Sigmoid colon (tissue), 4 donors: Measurements from ENCODE around the gene ZNF180.

Experiments used
- CTCF ChIP-seq, 4 experiments: fragments of 450-650 bp in 3 of 4; fragments of 200-600 bp in 1 of 4; IDR thresholded peaks; one replicate each; pipeline ENCODE4 v1.5.1; 2016 to 2019; ENCODE audit warnings: antibody characterized with exemption in 4 of 4, mild to moderate bottlenecking in 3 of 4, moderate library complexity in 2 of 4
- EP300 ChIP-seq, 4 donors: sonication (generic); formaldehyde crosslinking; IDR thresholded peaks; one replicate each; pipeline ENCODE4 v1.6.1; 2017; ENCODE audit warnings: antibody characterized with exemption in 4 of 4

- TF ChIP-seq CTCF (IDR thresholded peaks at IDR 0.05): no peak
- no peak for TF ChIP-seq EP300 (IDR thresholded peaks at IDR 0.05)
Measured at GRCh38 chr19:44455100-44455499, 45.2 kb downstream of the ZNF180 start.
